Measurements from ENCODE around the gene MID1.

MID1 gene

DNA sequence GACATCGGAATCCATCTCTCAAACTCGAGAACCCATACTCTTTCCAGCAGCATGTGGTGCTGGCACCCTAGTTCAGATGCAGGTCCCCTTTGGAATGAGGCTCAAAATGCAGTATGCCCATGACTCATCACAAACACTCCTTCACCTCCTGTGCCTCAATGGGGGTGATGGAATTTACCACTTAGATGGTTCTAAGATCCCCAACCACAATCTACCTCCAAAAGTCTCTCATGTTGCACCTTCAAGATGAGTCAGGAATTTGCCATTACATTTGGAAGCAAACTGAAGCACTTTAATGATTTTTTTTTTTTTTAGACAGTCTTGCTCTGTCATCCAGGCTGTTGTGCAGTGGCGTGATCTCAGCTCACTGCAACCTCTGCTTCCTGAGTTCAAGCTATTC, 8.5 kb upstream of the MID1 start:
- TF ChIP-seq, protein P1, sequence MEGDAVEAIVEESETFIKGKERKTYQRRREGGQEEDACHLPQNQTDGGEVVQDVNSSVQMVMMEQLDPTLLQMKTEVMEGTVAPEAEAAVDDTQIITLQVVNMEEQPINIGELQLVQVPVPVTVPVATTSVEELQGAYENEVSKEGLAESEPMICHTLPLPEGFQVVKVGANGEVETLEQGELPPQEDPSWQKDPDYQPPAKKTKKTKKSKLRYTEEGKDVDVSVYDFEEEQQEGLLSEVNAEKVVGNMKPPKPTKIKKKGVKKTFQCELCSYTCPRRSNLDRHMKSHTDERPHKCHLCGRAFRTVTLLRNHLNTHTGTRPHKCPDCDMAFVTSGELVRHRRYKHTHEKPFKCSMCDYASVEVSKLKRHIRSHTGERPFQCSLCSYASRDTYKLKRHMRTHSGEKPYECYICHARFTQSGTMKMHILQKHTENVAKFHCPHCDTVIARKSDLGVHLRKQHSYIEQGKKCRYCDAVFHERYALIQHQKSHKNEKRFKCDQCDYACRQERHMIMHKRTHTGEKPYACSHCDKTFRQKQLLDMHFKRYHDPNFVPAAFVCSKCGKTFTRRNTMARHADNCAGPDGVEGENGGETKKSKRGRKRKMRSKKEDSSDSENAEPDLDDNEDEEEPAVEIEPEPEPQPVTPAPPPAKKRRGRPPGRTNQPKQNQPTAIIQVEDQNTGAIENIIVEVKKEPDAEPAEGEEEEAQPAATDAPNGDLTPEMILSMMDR (IDR thresholded peaks at IDR 0.05) = no peak
- no peak overlapping the region for H3K27ac Mint-ChIP-seq
- H3K4me1 Mint-ChIP-seq = peaks cover 13% of the 10 kb centered on the region
- no peak overlapping the region for H3K4me3 Mint-ChIP-seq
- H3K9me3 Mint-ChIP-seq = peaks cover 18% of the 10 kb centered on the region
- DNase-seq = no peak
- peaks cover 4% of the 10 kb centered on the region for H3K36me3 Mint-ChIP-seq (ENCODE audit: low read depth)
- no peaks in the 10 kb centered on the region for H3K27me3 Mint-ChIP-seq (ENCODE audit: low read depth, poor library complexity)

DNA sequence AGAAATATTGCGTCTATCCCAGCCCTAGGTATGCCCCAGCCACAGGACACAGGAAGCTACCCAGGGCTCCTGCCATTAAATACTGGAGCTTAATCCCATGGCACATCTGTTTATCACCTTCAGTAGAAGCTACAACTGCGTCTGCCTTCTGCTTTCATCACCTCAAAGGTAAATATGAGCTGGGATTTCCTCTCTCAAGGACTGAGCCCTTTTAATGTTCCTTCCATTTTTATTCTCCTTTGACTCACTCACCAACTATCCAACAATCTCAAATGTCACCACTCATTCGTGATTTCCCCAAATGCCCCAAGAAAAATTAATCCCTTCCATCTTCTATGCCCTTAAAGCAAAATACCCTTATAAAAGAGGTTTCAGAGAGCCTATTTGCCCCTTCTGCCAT, 1.8 kb upstream of the MID1 start:
- no peak for DNase-seq
- Mint-ChIP-seq H3K4me3 (no peak overlapping the region), H3K27ac (no peak overlapping the region), H3K9me3 (peaks cover 25% of the 10 kb centered on the region), H3K27me3 (ENCODE audit: low read depth, poor library complexity) (peaks cover 4% of the 10 kb centered on the region), H3K4me1 (peaks cover 34% of the 10 kb centered on the region), H3K36me3 (ENCODE audit: low read depth) (no peaks in the 10 kb centered on the region)
- TF ChIP-seq, protein P1 (IDR thresholded peaks at IDR 0.05) = no peak

- no peaks in the 10 kb centered on the region for H3K36me3 Mint-ChIP-seq (ENCODE audit: low read depth)
- H3K4me1 Mint-ChIP-seq = peaks cover 54% of the 10 kb centered on the region
- peak overlapping the region; percentile 90 for H3K27ac Mint-ChIP-seq
- peaks cover 4% of the 10 kb centered on the region for H3K27me3 Mint-ChIP-seq (ENCODE audit: low read depth, poor library complexity)
- DNase-seq = no peak
- H3K9me3 Mint-ChIP-seq = peaks cover 26% of the 10 kb centered on the region
- peak overlapping the region; percentile 91 for H3K4me3 Mint-ChIP-seq
- TF ChIP-seq, protein P1 (IDR thresholded peaks at IDR 0.05) = no peak
Measured at GRCh38 chrX:10619425-10620046, 849 bp downstream of the MID1 start.

DNA sequence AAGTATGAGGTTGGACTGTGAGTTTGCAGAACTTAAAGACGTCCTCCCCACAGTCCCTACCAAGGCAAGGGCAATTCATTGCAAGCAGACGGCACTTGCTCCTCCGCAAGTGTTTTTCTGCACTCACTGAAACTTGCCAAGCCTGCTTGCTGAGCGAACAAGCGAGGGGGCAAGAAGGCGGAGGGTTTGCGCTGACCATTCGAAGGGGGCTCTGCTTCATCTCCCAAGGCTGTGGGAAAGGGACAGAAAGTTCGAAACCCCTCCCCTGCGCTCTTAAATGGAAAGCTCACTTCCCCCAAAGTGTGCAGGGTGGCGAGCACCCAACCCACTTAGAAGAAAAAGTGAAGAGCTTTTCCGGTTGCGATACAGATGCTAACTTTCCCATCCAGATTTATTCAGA, 1.4 kb downstream of the MID1 start:
- peak; percentile 18 for DNase-seq
- TF ChIP-seq, protein P1 (IDR thresholded peaks at IDR 0.05) = no peak
- H3K27me3 Mint-ChIP-seq (ENCODE audit: low read depth, poor library complexity) = peaks cover 4% of the 10 kb centered on the region
- H3K36me3 Mint-ChIP-seq (ENCODE audit: low read depth) = no peaks in the 10 kb centered on the region
- H3K27ac Mint-ChIP-seq = peak overlapping the region; percentile 57
- peaks cover 26% of the 10 kb centered on the region for H3K9me3 Mint-ChIP-seq
- peaks cover 54% of the 10 kb centered on the region for H3K4me1 Mint-ChIP-seq
- peak overlapping the region; percentile 91 for H3K4me3 Mint-ChIP-seq

DNA sequence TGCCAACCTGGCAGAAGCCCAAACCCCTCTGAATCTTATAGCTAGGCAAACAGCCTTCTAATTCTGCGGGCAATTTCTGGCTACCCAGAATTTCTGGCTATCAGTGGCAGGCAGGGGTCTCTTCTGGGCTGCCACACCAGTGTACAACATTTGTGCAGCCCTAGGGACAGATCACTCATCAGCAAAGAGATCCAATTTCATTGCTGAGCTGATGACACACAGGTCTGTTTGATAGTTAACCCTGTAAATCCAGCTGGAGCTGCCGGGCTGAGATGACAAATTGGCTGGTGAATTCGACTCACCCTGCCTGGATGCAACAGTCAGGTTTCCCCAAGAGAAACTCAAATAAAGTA, 2.4 kb downstream of the MID1 start:
- peaks cover 18% of the 10 kb centered on the region for H3K9me3 Mint-ChIP-seq
- TF ChIP-seq, protein P1 (IDR thresholded peaks at IDR 0.05) = no peak
- H3K4me3 Mint-ChIP-seq = peak overlapping the region; percentile 91
- DNase-seq = peak; percentile 18
- H3K36me3 Mint-ChIP-seq (ENCODE audit: low read depth) = no peaks in the 10 kb centered on the region
- H3K4me1 Mint-ChIP-seq = peaks cover 54% of the 10 kb centered on the region
- peaks cover under 1% of the 10 kb centered on the region for H3K27me3 Mint-ChIP-seq (ENCODE audit: low read depth, poor library complexity)
- peak overlapping the region; percentile 29 for H3K27ac Mint-ChIP-seq

Data from nephron progenitor cell (in vitro differentiated cells).